Activated CD4-positive, alpha-beta T cell treated with anti-CD3 and anti-CD28 coated beads, Interleukin-2, Interleukin-4, amounts not matched to agents 100 ng/mL and 50 ng/mL, durations not matched to agents 16 hours and 8 hours (primary cell): Measurements from ENCODE around the gene MCM3AP.
A peak's percentile ranks its signal among the peaks of the same experiment; 100 is the strongest.
"Not testable (repeated sequence)": the region's sequence is repeated elsewhere in the genome, so short reads cannot be mapped to it uniquely, and the experiment has no call there.

ENCODE experiments used
- DNase-seq: peaks from one replicate; pipeline ENCODE4 v3.0.0-alpha.2; 2020; ENCODE audit warnings: low spot score

Gene MCM3AP

DNA sequence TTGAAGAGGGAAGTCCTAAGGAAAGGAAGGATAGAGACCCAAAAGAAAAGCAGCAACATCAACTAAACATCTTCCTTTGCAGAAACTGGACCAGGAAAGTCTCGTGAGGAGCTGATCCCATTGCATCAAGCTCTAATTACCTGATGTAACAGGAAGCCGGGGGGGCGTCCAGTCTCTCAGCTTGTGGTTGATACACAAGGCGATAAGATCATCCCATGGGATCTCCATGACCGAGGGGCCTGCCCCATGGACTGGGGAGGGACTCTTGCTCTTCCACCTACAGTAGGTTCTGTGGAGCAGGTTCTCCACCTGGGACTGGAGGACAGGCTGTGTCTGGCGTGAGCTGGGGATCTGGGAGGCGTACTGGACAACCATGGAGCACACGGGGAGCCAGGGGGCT, 42.1 kb downstream of the MCM3AP start:
- DNase-seq: no peak

DNA sequence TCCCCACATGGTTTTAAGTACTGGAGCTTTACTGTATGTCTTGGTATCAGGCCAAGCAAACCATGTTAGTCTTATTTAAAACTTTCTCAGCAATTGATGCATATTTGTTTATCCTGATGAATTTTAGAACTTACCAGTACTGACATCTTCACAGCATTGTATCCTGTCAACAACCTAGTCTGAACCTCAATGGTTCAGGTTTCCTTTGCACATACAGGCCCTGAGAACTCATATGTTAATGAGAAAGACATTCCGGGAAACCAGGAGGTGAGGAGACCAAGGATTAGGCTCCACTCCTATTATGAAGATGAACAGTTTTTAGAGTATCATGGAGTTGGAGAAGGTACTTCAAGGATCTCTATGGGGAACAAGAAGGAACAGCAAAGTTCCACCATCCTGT, 43.8 kb downstream of the MCM3AP start:
- not testable (repeated sequence) for DNase-seq

DNA sequence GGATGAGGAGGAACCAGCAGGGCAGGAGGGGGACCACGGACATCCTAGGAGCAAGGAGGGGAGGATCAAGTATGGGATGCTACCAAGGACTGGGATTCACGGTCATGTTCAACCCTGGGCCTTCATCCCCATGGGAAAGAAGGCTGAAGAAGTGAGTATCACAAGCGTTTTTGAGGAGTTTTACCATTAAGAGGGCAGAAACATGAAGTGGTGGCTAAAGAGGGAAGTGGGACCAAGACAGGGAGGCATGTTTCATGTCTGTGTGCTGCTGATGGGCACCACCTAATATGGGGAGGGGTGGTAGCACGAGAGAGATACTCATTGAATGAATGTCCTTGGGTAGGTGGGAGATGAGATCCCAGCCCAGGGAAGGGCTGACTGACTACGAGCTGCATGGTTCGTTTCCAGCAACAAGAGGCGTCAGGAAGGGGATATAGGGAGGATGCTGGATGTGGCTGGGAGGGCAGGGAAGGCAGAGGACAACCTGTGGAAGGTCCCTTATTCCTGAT, 45.5 kb downstream of the MCM3AP start:
- DNase-seq: no peak

DNA sequence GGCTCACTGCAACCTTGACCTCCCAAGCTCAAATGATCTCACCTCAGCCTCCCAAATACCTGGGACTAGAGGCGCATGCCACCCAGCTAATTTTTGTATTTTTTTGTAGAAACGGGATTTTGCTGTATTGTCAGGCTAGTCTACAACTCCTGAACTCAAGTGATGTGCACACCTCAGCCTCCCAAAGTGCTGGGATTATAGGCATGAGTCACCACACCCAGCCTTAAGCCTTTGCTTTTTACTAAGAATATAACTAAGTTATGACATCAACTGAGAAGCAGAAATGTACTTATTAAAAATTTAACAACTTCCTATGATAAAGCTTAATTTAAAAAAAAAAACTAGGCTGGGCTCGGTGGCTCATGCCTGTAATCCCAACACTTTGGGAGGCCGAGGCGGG, 47.9 kb downstream of the MCM3AP start:
- DNase-seq: no peak

DNA sequence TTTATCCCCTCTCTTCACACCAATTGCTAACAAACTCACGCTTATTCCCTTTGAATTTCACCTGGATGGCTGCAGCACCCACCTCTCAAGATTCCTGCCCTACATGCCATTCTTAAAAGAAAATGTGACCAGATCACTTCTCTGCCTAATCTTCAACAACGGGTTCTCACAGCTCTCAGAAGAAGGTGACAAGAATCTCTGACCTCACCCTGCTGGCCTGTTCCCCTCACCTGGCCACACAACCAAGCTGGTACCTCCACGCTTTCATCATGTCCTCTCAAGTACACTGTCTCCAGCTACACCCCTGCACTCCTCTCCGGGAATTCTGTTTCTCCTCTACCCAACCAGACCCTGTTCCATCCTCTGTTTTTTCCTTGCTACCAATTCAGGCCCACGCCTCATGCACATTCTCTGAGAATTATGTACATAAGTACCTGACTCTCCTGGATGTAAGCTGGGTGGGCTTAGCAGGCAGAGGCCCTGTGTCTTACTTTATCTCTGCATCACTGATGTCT, 50.9 kb downstream of the MCM3AP start:
- DNase-seq: no peak

DNA sequence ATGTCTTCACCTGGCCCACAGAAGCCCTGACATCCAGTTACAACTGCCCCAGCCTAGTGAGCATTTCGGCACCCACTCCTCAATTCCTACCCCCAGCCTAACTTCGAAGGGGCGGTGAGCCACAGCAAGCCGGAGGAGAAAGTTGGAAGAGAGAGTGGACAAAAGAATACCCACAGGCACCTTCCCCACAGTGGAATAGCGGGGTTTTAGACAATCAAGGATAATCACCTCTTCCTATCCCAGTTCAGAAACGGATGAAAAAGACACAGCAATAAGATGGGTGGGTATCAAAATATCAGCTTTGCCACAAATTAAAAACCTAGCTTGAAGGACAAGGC, 55.5 kb downstream of the MCM3AP start:
- DNase-seq: no peak

DNA sequence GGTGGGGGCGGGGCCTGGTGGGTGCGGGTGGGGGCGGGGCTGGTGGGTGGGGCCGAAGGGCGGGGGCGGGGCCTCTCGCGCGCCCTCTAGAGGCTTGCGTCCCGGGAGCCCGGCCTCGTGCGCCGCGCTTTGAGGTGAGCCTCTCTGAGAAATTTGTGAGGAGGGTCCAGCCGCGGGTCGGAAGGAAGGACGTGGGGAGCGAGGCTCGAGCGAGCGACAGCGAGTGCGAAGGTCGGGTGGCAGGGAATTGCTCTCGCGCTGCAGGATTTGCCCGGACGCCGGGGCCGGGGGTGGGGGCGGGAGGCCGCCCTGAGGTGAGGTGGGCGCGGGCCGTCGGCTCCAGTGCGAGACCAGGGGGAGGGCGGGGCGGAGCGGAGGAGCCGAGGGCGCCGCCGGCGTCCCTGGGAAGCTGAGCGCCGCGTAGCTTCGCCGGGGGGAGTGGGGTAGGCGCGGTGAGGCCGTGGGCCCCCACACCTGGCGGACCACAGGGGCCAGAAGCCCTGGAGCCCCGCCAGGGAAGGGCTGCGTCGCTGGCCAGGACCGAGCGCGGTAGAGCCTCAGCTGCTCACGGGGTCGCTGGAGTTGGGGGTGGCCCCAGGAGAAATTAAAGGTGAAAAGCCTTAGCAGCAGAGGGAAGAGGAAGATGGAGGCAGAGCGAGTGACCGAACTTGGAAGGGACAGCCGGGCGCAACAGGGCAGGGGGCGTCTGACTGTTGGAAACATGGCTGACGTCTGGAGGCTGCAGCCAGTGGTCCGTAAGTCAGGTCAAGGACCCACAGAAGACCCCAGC, 56.1 kb downstream of the MCM3AP start:
- no peak for DNase-seq

DNA sequence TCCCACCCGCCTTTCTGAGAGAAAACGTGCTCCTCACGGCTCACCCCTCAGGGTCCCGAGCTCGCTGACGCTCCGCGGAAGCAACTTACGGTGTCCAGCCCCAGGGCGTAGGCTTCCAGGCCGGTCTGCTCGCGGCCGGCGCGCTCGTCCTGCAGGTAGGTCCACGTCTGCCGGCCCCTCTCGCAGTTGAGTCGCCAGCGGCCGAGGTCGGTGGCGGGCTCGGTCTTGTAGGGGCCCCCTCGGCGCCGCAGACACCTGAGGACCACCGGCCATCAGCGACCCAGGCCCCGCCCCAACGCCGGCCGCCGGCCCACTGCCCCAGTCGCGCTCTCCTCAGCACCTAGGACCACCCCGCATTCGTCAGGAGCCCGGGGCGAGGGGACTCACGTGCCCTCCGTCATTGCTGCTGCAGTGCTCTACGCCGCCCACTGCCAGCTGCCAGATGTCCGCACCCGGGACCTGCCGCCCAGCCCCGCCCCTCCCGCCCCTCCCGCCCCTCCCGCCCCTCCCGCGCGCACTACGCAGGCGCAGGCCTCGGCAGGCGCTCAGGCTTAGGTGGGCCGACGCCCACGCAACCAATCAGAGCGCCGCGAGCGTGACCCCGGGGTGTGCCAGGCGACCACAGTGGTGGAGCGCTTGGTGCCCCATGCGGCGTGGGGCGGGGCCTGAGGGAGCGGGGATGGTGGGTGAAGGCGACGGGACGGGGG, 56.9 kb downstream of the MCM3AP start, which contains the start of gene LSS:
TSS of gene LSS (minus strand) at position 430 of the 707 bp plus-strand sequence. CDS start at position 401, 29 bp downstream.
- peak; percentile 98 for DNase-seq

DNA sequence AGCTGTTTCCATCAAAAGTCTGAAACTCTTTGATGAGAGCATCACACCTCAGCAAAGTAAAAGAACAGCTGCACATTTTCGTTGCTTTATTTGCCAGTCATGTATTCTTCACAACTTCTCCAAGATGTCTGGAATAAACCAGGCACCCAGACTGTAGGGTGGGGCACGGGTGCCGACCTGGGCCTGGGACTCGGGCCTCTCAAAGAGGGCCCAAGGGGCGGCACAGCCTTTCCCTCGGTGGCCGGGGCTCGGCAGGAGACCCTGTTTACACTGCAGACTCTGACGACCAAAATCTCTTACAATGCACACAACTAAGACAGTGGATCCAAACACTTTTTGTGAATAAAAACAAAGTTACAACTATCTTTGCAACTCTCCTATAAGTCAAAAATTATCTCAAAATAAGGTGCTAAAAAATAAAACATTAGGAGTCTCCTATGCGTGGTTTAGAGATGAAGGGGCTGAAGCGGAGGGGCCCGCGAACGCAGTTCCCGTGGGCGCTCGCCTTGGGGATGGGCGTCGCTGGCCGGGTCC, 57.5 kb downstream of the MCM3AP start:
- no peak for DNase-seq

DNA sequence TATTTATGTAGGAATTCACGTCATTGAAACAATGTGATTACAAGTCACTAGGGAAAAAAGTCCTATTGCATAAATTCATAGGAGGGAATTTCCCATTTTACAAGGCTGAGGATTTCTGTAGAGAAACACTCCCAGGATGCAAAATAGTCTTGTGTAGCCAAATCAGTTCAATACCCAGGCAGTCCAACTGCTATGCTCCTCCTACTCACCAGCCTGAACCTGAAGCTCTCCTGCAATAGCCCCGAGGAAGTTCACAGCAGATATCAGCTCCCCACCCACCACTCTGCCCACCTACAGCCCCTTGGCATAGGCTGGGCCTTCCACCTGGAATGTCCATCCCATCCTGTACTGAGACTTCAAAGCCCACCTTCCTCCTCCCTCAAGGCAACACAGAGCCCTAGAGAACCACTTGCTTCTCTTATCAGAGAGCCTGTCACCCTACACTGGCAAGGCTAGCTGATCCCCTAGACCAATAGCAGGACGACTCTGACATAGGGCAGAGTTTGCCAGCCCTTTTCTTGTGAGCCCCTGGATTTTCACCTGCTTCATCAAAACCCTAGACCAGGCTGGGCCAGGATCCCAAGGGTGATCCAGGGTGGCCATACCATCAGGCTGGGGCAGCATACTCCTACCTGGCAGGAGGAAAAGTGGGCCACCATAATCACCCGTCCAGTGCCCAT, 58.4 kb downstream of the MCM3AP start:
- no peak for DNase-seq

DNA sequence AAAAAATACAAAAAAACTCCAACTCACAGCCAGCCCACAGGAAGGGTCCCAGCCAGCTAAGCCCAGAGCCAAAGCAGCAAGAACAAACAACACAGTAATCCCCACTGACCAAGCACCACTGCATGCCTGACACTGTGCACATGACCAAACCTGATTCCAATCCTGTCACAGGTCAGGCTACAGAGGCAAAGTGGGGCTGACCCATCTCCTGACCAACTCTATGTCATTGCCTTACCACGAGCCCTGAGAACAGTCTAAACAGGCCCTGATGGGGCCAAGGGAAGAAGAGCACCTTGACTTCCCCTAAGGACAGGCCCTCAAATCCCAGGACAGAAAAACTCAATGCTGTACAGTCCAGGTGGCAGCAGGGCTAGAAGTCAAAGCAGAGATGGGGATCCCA, 59.3 kb downstream of the MCM3AP start:
- DNase-seq: no peak

DNA sequence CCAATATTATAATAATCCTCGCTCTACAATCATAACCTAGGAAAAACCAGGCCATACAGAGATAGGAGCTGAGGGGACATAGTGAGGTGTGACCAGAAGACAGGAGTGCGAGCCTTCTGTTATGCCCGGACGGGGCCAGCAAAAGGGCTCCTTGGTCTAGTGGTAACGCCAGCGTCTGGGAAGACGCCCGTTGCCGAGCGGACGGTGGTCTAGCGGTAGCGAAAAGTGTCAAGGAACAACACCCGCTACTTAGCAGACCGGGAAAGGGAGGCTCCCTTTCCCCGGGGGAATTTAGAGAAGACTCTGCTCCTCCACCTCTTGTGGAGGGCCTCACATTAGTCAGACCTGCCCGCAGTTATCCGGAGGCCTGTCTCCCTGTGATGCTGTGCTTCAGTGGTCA, 61.8 kb downstream of the MCM3AP start:
- DNase-seq: not testable (repeated sequence)

DNA sequence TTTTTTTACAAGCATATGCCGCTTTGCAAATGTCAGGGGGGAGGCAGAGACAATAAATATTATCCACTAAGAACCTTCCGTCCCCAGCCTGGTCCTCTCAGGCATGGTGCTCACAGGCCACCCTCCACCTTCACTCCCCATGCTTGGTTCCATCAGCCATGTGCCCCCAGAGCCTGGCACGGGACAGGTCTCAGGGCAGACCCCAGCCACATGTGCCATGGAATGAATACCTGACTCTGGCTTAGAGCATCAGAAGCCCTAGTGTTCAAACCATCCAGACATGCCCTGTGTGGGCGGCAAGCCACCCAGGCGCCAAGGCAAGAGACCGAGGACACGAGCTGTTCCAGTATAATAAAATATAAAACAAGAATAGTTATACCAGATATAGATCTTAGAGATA, 62.2 kb downstream of the MCM3AP start:
- no peak for DNase-seq

DNA sequence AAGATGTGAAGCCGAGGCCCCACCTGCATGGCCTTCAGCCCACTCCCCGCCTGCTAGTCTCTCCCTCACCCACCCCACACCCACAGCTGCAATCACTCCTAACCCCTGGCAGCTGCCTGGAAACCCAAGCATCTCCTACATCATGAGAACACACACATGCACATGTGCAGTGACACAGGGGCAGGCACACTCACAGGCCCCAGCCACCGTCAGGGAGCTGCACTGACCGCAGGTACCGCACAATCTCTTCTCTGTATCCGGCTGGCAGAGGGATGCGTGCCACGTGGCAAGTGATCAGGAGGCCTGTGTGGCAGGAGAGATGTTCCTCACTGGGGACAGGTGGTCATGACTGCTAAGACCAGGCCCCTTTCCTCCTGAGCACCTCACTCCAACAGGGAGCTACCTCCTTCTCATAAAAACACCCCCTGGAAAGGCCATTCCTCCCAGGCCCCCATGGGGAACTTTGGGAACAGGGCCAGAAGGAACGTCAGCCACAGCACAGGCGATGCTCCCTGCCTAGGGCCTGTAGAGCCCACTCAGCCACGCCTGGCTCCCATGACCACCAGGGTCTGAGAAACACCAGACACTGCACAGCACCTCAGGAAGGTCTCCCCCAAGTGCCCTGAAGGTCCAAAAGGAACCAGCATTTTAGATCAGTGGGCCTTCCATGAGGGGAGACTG, 62.8 kb downstream of the MCM3AP start:
- DNase-seq: no peak

DNA sequence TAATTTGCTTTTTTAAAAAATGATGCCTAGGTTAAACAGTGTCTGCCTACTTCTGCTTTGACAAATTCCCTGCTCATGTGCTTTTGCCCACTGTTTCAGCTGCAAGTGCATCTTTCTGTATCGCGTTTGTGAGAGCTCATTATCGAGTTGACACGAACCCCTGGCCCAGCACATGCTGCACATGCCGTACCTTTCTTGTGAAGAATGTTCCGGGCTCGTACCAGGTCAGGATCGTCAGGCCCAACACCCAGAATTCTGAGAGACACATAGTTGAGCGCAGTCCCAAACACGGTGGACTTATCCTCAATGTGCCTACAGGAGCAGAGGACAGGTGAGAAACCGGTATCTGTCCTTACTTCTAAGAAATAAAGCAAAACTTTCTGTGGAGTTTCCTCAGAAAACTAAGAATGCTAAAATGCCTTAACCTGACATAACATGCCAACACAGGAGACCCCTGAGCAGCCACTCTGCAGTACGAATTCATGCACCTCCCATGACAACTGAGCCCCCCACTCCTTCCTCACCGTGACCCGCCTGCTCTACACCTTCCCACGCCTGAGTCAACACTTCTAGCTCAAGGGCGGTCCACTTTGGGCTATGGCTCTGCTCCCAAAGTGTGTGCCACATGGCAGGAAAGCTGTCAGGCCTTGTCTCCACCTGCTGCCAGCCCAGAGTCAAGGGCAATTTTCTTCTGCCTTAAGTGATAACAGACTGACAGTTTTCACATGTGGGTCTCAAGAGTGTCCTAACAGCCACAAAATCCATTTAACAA, 63.6 kb downstream of the MCM3AP start:
- DNase-seq: no peak

DNA sequence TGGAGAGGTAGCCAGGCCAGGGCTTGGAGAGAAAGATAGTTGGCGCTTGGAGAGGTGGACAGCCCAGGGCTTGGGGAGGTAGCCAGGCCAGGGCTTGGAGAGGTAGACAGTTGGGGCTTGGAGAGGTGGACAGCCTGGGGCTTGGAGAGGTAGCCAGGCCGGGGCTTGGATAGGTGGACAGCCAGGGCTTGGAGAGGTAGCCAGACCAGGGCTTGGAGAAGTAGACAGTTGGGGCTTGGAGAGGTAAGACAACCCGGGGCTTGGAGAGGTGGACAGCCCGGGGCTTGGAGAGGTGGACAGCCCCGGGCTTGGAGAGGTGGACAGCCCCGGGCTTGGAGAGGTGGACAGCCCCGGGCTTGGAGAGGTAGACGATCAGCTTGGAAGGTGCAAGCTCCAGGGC, 64.6 kb downstream of the MCM3AP start:
- DNase-seq: no peak

DNA sequence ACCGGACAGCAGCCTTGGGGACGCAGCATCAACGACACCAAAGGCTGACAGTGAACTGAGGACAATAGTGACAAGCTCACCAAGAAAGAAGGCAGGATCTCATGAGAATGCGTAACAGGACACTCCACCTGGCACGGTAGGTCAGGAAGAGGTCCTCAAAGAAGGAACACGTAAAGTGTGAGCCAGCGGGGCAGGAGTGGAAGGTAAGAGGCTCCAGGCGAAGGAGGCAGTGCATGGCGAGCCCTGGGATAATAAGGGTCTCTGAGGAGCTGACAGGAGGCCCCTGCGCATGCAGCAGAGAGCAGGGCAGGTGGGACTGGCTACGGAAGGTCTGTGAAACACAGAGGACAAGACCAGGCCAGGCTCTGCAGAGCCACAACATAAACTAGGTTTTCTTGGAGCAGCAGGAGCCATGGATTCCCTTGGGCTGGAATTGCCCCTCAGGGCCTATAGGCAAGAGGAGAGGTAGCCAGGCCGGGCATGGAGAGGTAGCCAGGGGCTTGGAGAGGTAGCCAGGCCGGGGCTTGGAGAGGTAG, 65.1 kb downstream of the MCM3AP start:
- DNase-seq: no peak

DNA sequence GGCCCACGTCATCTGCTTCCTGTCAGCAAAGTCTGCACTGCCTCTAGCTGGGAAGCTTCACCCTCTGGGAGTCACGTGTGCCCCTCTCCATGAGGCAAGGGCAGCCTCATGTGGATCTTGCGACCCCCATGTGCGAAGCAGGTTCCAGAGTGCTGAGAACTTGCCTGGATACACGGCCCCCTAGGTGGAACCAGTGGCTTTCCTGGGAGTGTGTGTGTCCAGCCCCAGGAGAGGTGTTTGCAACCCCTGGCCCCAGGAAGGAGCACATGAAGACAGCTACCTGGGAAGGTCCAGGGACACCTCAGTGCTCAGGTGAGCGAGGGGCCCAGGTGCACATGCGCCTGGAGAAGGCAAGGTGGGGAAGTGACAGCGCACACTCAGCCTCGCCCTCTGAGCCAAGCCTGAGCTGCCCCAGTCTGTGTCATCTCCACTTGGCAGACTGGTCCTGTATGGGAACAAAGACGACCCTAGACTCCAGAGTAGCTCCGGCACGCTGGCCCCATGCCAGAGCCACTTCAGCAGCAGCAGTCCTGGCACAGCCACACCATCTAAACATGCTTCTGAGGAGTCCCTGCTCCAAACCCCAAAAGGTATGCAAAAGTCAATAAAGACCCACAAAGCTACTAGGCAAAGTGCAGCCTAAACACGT, 65.7 kb downstream of the MCM3AP start:
- DNase-seq: no peak

DNA sequence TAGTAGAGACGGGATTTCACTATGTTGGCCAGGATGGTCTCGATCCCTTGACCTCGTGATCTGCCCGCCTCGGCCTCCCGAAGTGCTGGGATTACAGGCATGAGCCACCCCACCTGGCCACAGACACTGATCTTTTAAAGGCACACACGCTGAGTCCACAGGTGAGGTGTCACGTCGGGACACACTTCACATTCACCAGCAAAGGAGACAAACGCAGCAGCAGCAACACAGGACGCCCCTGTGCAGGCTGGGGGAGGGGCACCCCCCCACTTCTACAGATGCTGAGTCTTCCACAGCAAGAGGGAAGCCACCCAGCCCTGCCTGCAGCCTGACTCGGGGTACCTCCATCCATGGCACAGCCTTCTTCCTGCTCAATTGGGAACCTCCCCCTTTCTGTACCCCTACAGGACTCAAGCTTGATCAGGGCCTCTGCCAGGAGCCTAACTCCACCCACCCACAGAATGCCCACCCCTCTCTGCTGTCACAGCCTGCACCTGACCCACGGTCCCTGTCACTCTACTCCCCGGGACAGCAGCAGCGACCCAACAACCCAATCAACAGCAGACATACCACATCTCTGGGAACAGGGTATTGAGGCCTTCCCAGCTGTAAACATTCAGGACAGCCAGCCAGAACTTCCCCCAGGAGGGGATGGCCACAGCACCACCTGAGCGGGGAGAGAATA, 66.4 kb downstream of the MCM3AP start:
- no peak for DNase-seq
